ENCODE measurements around the gene GLRA3.

GRCh38 chr4:174739576-174739975, 89.5 kb downstream of the GLRA3 start:
- TF ChIP-seq CTCF (optimal IDR thresholded peaks at IDR 0.05 in 1 of 3, IDR thresholded peaks at IDR 0.05 in 1 of 3, conservative IDR thresholded peaks at IDR 0.05 in 1 of 3; ENCODE audit: extremely low read depth in 1 of 3, insufficient read depth in 2 of 3, low read length in 3 of 3) (no peak), EZH2 (IDR thresholded peaks at IDR 0.05; ENCODE audit: low read length) (no peak)
